ENCODE data around the gene PAGE2B.

- no peak for TF ChIP-seq CTCF (IDR thresholded peaks at IDR 0.05)
- TF ChIP-seq POLR2A (IDR thresholded peaks at IDR 0.05), result no peak
Observed at GRCh38 chrX:55074851-55075467, at the start of gene PAGE2B.
